Activated CD4-positive, alpha-beta T cell treated with anti-CD3 and anti-CD28 coated beads, Interleukin-2, amount 50 U/mL, for 4 hours (primary cell): ENCODE data around the gene CDC42EP3.

ENCODE experiments used
- DNase-seq, 2 experiments: peaks; one replicate each; pipeline ENCODE4 v3.0.0-alpha.2; 2020

Gene CDC42EP3

GRCh38 chr2:37683241-37683640, 11.8 kb upstream of the CDC42EP3 start:
- no peak for DNase-seq

- no peak for DNase-seq
Measured at GRCh38 chr2:37682473-37682872, 11.0 kb upstream of the CDC42EP3 start.

GRCh38 chr2:37681587-37681986, 10.1 kb upstream of the CDC42EP3 start:
- DNase-seq: no peak

GRCh38 chr2:37679072-37679695, 7.7 kb upstream of the CDC42EP3 start:
- DNase-seq: no peak

- no peak for DNase-seq
Measured at GRCh38 chr2:37676274-37676673, 4.8 kb upstream of the CDC42EP3 start.

GRCh38 chr2:37674946-37675345, 3.5 kb upstream of the CDC42EP3 start:
- no peak for DNase-seq

- DNase-seq: no peak
Measured at GRCh38 chr2:37672870-37673184, 1.4 kb upstream of the CDC42EP3 start.

GRCh38 chr2:37672104-37672869, 845 bp upstream of the CDC42EP3 start:
- DNase-seq: peak; percentile 60

GRCh38 chr2:37671816-37672103, 318 bp upstream of the CDC42EP3 start:
- DNase-seq: no peak

GRCh38 chr2:37670378-37671008, 949 bp downstream of the CDC42EP3 start:
- DNase-seq: no peak

- DNase-seq: no peak
Measured at GRCh38 chr2:37669446-37669845, 2.0 kb downstream of the CDC42EP3 start.

- no peak for DNase-seq
Measured at GRCh38 chr2:37667704-37668103, 3.7 kb downstream of the CDC42EP3 start.

- no peak for DNase-seq
Measured at GRCh38 chr2:37666772-37667171, 4.7 kb downstream of the CDC42EP3 start.

- no peak for DNase-seq
Measured at GRCh38 chr2:37665604-37666362, 5.7 kb downstream of the CDC42EP3 start.

- DNase-seq: no peak
Measured at GRCh38 chr2:37665043-37665442, 6.4 kb downstream of the CDC42EP3 start.

GRCh38 chr2:37664231-37664643, 7.2 kb downstream of the CDC42EP3 start:
- no peak for DNase-seq

GRCh38 chr2:37663390-37663789, 8.1 kb downstream of the CDC42EP3 start:
- DNase-seq: no peak

GRCh38 chr2:37659723-37660122, 11.7 kb downstream of the CDC42EP3 start:
- DNase-seq: no peak

GRCh38 chr2:37658682-37659081, 12.8 kb downstream of the CDC42EP3 start:
- DNase-seq: no peak

- DNase-seq: no peak
Measured at GRCh38 chr2:37657471-37657870, 14.0 kb downstream of the CDC42EP3 start.

- DNase-seq: no peak
Measured at GRCh38 chr2:37656512-37657423, 14.7 kb downstream of the CDC42EP3 start.
